Upper lobe of right lung (tissue), 1 donor: ENCODE measurements around the gene METTL13. TPM values are rescaled to one million over a fixed set of nuclear protein-coding genes. Genes with fewer than 3 reads are reported as not detected.

Source experiments
- ATAC-seq: fragments of 200-7000 bp; cut with Tn5 transposase; one replicate; pipeline ENCODE4 v1.9.1; 2020; ENCODE audit warnings: mild to moderate bottlenecking, moderate library complexity
- DNase-seq: peaks from one replicate; pipeline ENCODE4 v3.0.0-alpha.2; 2020
- H3K27ac ChIP-seq: fragments of 200-600 bp; one replicate; pipeline ENCODE4 v1.8.0; 2022
- H3K27me3 ChIP-seq: fragments of 200-600 bp; one replicate; pipeline ENCODE4 v1.8.0; 2022; ENCODE audit warnings: mild to moderate bottlenecking
- H3K36me3 ChIP-seq: fragments of 200-600 bp; one replicate; pipeline ENCODE4 v1.8.0; 2022
- H3K4me1 ChIP-seq: fragments of 200-600 bp; one replicate; pipeline ENCODE4 v1.8.0; 2022
- H3K4me3 ChIP-seq: fragments of 200-600 bp; one replicate; pipeline ENCODE4 v1.8.0; 2022; ENCODE audit warnings: mild to moderate bottlenecking
- H3K9me3 ChIP-seq: fragments of 200-600 bp; one replicate; pipeline ENCODE4 v1.8.0; 2022
- CTCF ChIP-seq: fragments of 200-600 bp; IDR thresholded peaks from one replicate; pipeline ENCODE4 v1.8.0; 2022; ENCODE audit warnings: antibody characterized with exemption
- intact Hi-C: fragments of 100-400 bp; cut with DNase I; formaldehyde crosslinking; loops from one replicate; pipeline ENCODE4 v1.11.0; 2022
- total RNA-seq: library from RNA; stranded (reverse); fragmentation: NEBNext Ultra II Directional; extraction: Animal tissue kit (Norgen Biotek cat#: 25700); gene quantifications from one replicate; pipeline ENCODE4 v1.2.1, GENCODE V29; 2021
- donor health status: DM: no; HTN: yes; CAD: no; lungs with severe emphysema.

Gene METTL13
- total RNA-seq, 1 donor from 2014 or later: 27.8 TPM

- ATAC-seq (no peak), DNase-seq (no peak)
- H3K9me3 ChIP-seq: no peaks in the 10 kb centered on the region
- H3K27ac ChIP-seq: no peak overlapping the region
- TF ChIP-seq CTCF: no peak
- no peak overlapping the region for H3K4me3 ChIP-seq
- H3K4me1 ChIP-seq: no peaks in the 10 kb centered on the region
- H3K36me3 ChIP-seq: no peaks in the 10 kb centered on the region
- no peaks in the 10 kb centered on the region for H3K27me3 ChIP-seq
- intact Hi-C loops: no loop called here
Measured at GRCh38 chr1:171844381-171844780, 62.9 kb downstream of the METTL13 start.

- ATAC-seq: no peak
- intact Hi-C loops: no loop called here
Measured at GRCh38 chr1:171845998-171846397, 64.5 kb downstream of the METTL13 start.

More at GRCh38 chr1:171845998-171846397, 64.5 kb downstream of the METTL13 start:
- no peak for TF ChIP-seq CTCF
- Histone ChIP-seq H3K4me3 (no peak overlapping the region), H3K4me1 (no peaks in the 10 kb centered on the region), H3K27ac (no peak overlapping the region), H3K9me3 (no peaks in the 10 kb centered on the region), H3K36me3 (no peaks in the 10 kb centered on the region), H3K27me3 (no peaks in the 10 kb centered on the region)
- DNase-seq: no peak

Other genes starting within 250 kb of the METTL13 start
- not detected for gene MYOCOS, start 159.4 kb upstream of the METTL13 start, total RNA-seq
- 0.69 TPM for gene MYOC, start 129.0 kb upstream of the METTL13 start, total RNA-seq
- gene VAMP4, start 39.6 kb upstream of the METTL13 start, total RNA-seq: 19.2 TPM
- gene DNM3, start 59.8 kb downstream of the METTL13 start, total RNA-seq: 15.4 TPM